SJCRH30 (cell line): Measurements from ENCODE around the gene ZNF436. TPM values are rescaled to one million over a fixed set of nuclear protein-coding genes. Genes with fewer than 3 reads are reported as not detected.

Source experiments
- DNase-seq, 2 experiments: peaks; one replicate each; pipeline ENCODE4 v3.0.0-alpha.2; 2015 to 2020
- H3K27ac ChIP-seq: fragments of 250-450 bp; sonication (Bioruptor Pico); 2 replicates; pipeline ENCODE4 v1.5.1; 2020; ENCODE audit warnings: mild to moderate bottlenecking, moderate library complexity
- H3K27me3 ChIP-seq: fragments of 250-450 bp; sonication (Bioruptor Pico); 2 replicates; pipeline ENCODE4 v1.5.1; 2020; ENCODE audit warnings: mild to moderate bottlenecking, moderate library complexity
- H3K36me3 ChIP-seq: fragments of 250-450 bp; sonication (Bioruptor Pico); 2 replicates; pipeline ENCODE4 v1.5.1; 2020; ENCODE audit warnings: mild to moderate bottlenecking, moderate library complexity
- H3K4me1 ChIP-seq: fragments of 250-450 bp; sonication (Bioruptor Pico); 2 replicates; pipeline ENCODE4 v1.5.1; 2020; ENCODE audit warnings: mild to moderate bottlenecking, moderate library complexity
- H3K4me3 ChIP-seq: fragments of 250-450 bp; sonication (Bioruptor Pico); 2 replicates; pipeline ENCODE4 v1.5.1; 2020; ENCODE audit warnings: mild to moderate bottlenecking, moderate library complexity
- H3K9me3 ChIP-seq: fragments of 250-450 bp; sonication (Bioruptor Pico); replicated peaks from 2 replicates; pipeline ENCODE4 v1.5.1; 2020; ENCODE audit warnings: mild to moderate bottlenecking, moderate library complexity
- total RNA-seq: library from RNA; depleted of rRNA; stranded (reverse); fragments of >200 nt; shearing (Covaris generic); gene quantifications from 2 replicates; pipeline ENCODE4 v1.2.3, GENCODE V29; 2014; rRNA removed

Gene ZNF436
- 13.8 and 15.8 TPM in 2 replicates for total RNA-seq

GRCh38 chr1:23369335-23370013, at the start of gene ZNF436:
ZNF436 (minus strand) TSS chr1:23369836; CDS start chr1:23368005, 1,831 bp downstream.
- peaks cover 5% of the 10 kb centered on the region for H3K36me3 ChIP-seq
- peak; percentile 94 to 95 for DNase-seq
- H3K4me1 ChIP-seq, result peaks cover 9% of the 10 kb centered on the region
- peak within 1 kb of the TSS; percentile 90 for H3K27ac ChIP-seq
- H3K27me3 ChIP-seq, result no peaks in the 10 kb centered on the region
- no peaks in the 10 kb centered on the region for H3K9me3 ChIP-seq
- peak within 1 kb of the TSS; percentile 81 for H3K4me3 ChIP-seq

DNA sequence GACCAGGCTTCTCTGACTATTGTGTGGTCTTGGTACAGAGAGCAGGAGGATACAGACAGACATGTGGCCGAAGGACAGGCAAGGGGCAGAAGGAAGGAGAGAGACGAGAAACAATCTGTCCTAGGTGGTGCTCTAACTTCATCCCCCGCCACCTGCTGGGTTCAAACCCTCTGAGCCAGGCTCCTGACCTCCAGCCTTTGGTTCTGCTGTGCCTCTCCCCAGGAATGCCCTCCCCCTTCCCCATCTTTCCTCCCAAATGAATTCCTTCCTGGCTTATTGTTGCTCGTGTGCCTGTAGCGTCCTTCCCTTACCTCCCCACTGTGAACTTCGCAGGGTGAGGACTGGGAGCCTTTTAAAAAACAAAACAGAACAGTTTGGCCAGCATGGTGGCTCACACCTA, 49.5 kb upstream of the ZNF436 start:
- peaks cover 25% of the 10 kb centered on the region for H3K4me1 ChIP-seq
- no peak for DNase-seq
- no peaks in the 10 kb centered on the region for H3K36me3 ChIP-seq
- no peaks in the 10 kb centered on the region for H3K27me3 ChIP-seq
- H3K9me3 ChIP-seq, result no peaks in the 10 kb centered on the region
- no peak overlapping the region for H3K4me3 ChIP-seq
- no peak overlapping the region for H3K27ac ChIP-seq

- H3K27me3 ChIP-seq, result no peaks in the 10 kb centered on the region
- H3K9me3 ChIP-seq, result no peaks in the 10 kb centered on the region
- no peaks in the 10 kb centered on the region for H3K36me3 ChIP-seq
- H3K4me1 ChIP-seq, result peaks cover 16% of the 10 kb centered on the region
- DNase-seq, result peak; percentile 39 to 65
- H3K4me3 ChIP-seq, result no peak overlapping the region
- no peak overlapping the region for H3K27ac ChIP-seq
Measured at GRCh38 chr1:23417570-23417969, 47.9 kb upstream of the ZNF436 start.

DNA sequence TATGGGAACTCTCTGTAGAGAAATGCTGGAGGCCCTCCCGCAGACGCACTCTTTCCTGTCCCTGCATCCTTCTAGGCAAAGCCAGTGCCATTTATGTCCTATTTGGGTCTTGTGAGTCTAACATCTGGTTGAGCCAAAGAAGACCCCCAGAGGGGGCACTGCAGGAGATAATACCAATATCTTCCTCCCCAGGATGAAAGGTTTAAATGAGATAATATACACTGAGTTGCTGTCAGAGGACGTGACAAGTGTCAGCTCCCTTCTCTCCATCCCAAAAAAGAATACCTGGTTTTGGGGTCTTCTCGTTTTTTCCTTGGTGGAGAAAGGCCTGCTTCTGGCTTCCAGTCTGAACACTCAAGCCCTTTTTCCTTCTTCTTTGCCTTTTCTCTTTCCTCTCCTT, 47.3 kb upstream of the ZNF436 start:
- no peak for DNase-seq
- Histone ChIP-seq H3K9me3 (no peaks in the 10 kb centered on the region), H3K4me1 (peaks cover 13% of the 10 kb centered on the region), H3K27ac (no peak overlapping the region), H3K4me3 (no peak overlapping the region), H3K27me3 (no peaks in the 10 kb centered on the region), H3K36me3 (no peaks in the 10 kb centered on the region)

GRCh38 chr1:23408797-23409290, 39.2 kb upstream of the ZNF436 start:
- no peak for DNase-seq
- H3K27me3 ChIP-seq, result no peaks in the 10 kb centered on the region
- H3K4me1 ChIP-seq, result 0 out of 2 replicates have a peak, but pooled peaks cover 3% of the 10 kb centered on the region
- H3K4me3 ChIP-seq, result no peak overlapping the region
- no peak overlapping the region for H3K27ac ChIP-seq
- H3K9me3 ChIP-seq, result no peaks in the 10 kb centered on the region
- H3K36me3 ChIP-seq, result no peaks in the 10 kb centered on the region

GRCh38 chr1:23407016-23407630, 37.5 kb upstream of the ZNF436 start:
- peaks cover 15% of the 10 kb centered on the region for H3K4me1 ChIP-seq
- no peaks in the 10 kb centered on the region for H3K36me3 ChIP-seq
- H3K27me3 ChIP-seq, result no peaks in the 10 kb centered on the region
- no peaks in the 10 kb centered on the region for H3K9me3 ChIP-seq
- H3K27ac ChIP-seq, result no peak overlapping the region
- DNase-seq, result no peak
- no peak overlapping the region for H3K4me3 ChIP-seq

DNA sequence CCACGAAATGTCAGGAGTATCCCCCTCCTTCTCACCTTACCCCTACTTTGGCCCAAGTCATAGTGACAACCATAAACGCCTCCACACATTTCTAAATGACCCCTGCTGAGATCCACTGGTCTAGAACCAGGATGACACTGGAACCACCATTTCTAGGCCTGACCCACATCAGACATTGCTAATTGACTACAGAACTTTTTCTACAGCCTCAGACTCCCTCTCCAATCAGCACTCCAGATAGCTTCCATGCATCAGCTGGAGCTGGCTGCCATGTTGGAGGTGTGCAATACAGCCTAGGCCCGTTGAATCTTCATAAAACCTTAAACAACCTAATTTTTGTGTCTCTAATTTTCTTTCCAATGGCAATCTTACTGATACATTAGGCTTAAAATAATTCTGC, 36.3 kb upstream of the ZNF436 start:
- Histone ChIP-seq H3K4me1 (peaks cover 16% of the 10 kb centered on the region), H3K36me3 (no peaks in the 10 kb centered on the region), H3K27me3 (no peaks in the 10 kb centered on the region), H3K9me3 (no peaks in the 10 kb centered on the region), H3K27ac (no peak overlapping the region), H3K4me3 (no peak overlapping the region)
- DNase-seq, result no peak

GRCh38 chr1:23403735-23404486, 34.3 kb upstream of the ZNF436 start:
- Histone ChIP-seq H3K36me3 (no peaks in the 10 kb centered on the region), H3K4me1 (peaks cover 16% of the 10 kb centered on the region), H3K4me3 (peak overlapping the region; percentile 19), H3K27me3 (no peaks in the 10 kb centered on the region), H3K27ac (no peak overlapping the region), H3K9me3 (no peaks in the 10 kb centered on the region)
- DNase-seq, result peak; percentile 95 to 96

DNA sequence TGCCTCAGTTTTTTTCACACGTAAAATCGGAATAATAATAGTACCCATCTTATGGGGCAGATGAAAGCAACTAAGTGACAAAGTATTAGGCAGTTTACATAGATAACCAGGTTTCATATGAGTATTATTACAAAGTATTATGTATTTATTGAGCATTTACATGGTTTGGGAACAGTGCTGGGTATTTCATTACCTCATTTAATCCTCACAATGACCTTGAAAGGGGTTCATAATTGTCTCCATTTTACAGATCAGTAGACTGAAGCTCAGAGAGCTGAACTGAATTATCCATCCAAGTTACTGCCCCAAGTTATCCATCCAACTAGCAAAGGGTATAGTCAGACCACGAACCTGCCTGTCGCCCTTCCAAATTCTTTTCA, 33.7 kb upstream of the ZNF436 start:
- Histone ChIP-seq H3K4me1 (peaks cover 16% of the 10 kb centered on the region), H3K36me3 (no peaks in the 10 kb centered on the region), H3K9me3 (no peaks in the 10 kb centered on the region), H3K4me3 (peak overlapping the region; percentile 19), H3K27ac (no peak overlapping the region), H3K27me3 (no peaks in the 10 kb centered on the region)
- no peak for DNase-seq

GRCh38 chr1:23403038-23403336, 33.4 kb upstream of the ZNF436 start:
- DNase-seq, result peak; percentile 57 to 60
- H3K4me3 ChIP-seq, result no peak overlapping the region
- no peaks in the 10 kb centered on the region for H3K27me3 ChIP-seq
- no peaks in the 10 kb centered on the region for H3K9me3 ChIP-seq
- no peaks in the 10 kb centered on the region for H3K36me3 ChIP-seq
- peaks cover 16% of the 10 kb centered on the region for H3K4me1 ChIP-seq
- no peak overlapping the region for H3K27ac ChIP-seq

DNA sequence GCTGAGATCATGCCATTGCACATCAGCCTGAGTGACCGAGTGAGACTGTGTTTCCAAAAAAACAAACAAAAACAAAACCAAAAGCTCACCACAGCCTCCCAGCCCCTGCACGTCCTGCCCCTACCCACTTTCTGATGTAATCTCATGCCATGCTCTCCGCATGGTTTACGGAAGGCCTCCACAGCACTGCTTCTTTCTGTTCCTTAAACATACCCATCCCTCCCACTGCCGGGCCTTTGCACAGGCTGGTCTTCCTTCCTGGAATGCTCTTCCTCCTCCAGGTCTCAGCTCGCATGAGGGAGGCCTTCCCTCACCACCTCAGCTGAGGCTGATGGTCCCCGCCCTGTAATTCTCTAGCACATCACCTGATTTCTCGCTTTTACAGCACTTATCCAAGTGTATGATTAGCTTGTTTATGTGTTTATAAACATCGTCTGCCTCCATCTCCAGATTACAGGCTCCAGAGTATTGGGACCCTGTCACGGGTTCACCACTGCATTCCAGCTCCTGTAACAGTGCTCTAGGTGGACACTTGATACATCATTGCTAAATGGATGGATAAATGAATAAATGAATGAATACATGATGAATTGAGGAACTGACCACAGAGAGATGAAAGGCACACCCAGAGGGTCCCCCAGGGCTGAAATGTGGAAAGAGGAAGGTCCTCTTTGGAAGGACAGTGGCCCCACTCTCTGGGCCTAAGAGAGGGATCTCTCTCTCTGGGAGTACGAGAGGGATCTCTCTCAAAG, 32.8 kb upstream of the ZNF436 start:
- no peak for DNase-seq
- H3K27ac ChIP-seq, result no peak overlapping the region
- H3K4me1 ChIP-seq, result peaks cover 16% of the 10 kb centered on the region
- no peaks in the 10 kb centered on the region for H3K27me3 ChIP-seq
- H3K36me3 ChIP-seq, result no peaks in the 10 kb centered on the region
- H3K4me3 ChIP-seq, result no peak overlapping the region
- no peaks in the 10 kb centered on the region for H3K9me3 ChIP-seq

GRCh38 chr1:23401313-23401712, 31.7 kb upstream of the ZNF436 start:
- Histone ChIP-seq H3K4me3 (no peak overlapping the region), H3K9me3 (no peaks in the 10 kb centered on the region), H3K27me3 (no peaks in the 10 kb centered on the region), H3K27ac (no peak overlapping the region), H3K4me1 (peaks cover 16% of the 10 kb centered on the region), H3K36me3 (no peaks in the 10 kb centered on the region)
- DNase-seq, result no peak

DNA sequence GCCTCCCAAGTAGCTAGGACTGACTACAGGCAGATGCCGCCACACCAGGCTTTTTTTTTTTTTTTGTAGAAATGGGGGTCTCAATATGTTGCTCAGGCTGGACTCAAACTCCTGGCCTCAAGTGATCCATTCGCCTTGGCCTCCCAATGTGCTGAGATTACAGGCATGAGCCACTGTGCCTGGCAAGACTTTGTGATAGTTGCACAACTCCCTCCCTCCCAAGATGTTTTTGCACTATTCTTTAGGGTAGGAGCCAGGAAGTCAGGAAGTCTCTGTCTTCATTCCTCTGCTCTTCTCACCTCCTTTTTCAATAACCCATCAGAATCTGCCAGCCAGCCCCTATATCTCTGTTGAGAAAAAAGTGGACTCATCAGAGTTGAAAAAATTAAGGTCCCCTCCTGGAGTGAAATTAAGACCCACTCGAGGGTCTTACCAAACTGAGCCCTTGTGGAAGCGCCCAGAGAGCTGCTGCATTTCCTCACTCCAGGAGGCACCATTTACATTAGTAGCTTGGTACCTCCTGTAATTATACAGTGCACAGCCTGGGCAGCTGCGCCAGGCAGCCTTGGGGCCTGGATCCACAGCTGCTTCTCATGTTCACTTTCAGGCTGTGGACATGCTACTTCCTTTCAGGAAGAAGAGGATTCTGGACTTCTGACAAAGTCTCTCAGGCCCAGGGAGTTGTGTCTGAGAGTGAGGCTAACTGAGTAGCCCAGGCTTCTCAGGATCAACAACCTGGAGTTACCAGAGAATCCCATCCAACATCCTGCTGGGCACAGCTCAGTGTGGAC, 30.9 kb upstream of the ZNF436 start:
- H3K36me3 ChIP-seq, result no peaks in the 10 kb centered on the region
- no peaks in the 10 kb centered on the region for H3K9me3 ChIP-seq
- H3K27ac ChIP-seq, result no peak overlapping the region
- H3K4me1 ChIP-seq, result peaks cover 16% of the 10 kb centered on the region
- H3K4me3 ChIP-seq, result no peak overlapping the region
- DNase-seq, result no peak
- no peaks in the 10 kb centered on the region for H3K27me3 ChIP-seq

DNA sequence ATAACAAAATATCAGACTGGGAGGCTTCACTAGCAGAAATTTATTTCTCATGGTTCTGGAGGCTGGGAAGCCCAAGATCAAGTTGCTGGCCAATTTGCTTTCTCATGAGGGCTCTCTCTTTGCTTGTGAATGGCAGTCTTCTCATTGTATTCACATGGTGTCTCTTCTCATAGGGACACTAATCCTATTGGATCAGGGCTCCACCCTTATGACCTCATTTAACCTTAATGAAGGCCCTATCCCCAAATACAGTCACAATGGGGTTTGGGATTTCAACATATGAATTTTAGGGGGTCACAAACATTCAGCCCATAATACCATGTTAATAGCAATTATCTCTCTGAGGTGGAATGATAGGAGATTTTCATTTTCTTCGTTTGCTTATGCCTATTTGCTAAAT, 29.6 kb upstream of the ZNF436 start:
- Histone ChIP-seq H3K27ac (no peak overlapping the region), H3K36me3 (no peaks in the 10 kb centered on the region), H3K9me3 (no peaks in the 10 kb centered on the region), H3K4me3 (no peak overlapping the region), H3K4me1 (peaks cover 27% of the 10 kb centered on the region), H3K27me3 (no peaks in the 10 kb centered on the region)
- no peak for DNase-seq
